Tibial nerve (tissue), 3 donors: ENCODE data around the gene KIF6.

Experiments
- CTCF ChIP-seq, 5 experiments: fragments of 200-600 bp in 3 of 5; fragments of 450-650 bp in 2 of 5; sonication (generic) in 3 of 5; IDR thresholded peaks; one replicate each; pipeline ENCODE4 v1.5.1; 2016 to 2019; ENCODE audit warnings: antibody characterized with exemption in 5 of 5, mild to moderate bottlenecking in 3 of 5, moderate library complexity in 2 of 5
- POLR2A ChIP-seq, 2 donors: fragments of 450-650 bp; IDR thresholded peaks; one replicate each; pipeline ENCODE4 v1.6.1; 2017; ENCODE audit warnings: antibody characterized with exemption in 2 of 2, mild to moderate bottlenecking in 2 of 2, moderate library complexity in 2 of 2

GRCh38 chr6:39409889-39410288 lies 315.3 kb downstream of the KIF6 start:
- TF ChIP-seq POLR2A (IDR thresholded peaks at IDR 0.05) (no peak), CTCF (IDR thresholded peaks at IDR 0.05) (no peak)
